ENCODE measurements around the gene SMIM30. TPM values are rescaled to one million over a fixed set of nuclear protein-coding genes. Genes with fewer than 3 reads are reported as not detected.
A peak's percentile ranks its signal among the peaks of the same experiment; 100 is the strongest.
"Not testable (repeated sequence)": the region's sequence is repeated elsewhere in the genome, so short reads cannot be mapped to it uniquely, and the experiment has no call there.

Gene SMIM30
- total RNA-seq, 1 donor from 2014 or later: 112 TPM

- H3K27me3 ChIP-seq: peaks cover 44% of the 10 kb centered on the region
- no peak overlapping the region for H3K4me2 ChIP-seq
- peak overlapping the region; percentile 92 for H3K4me3 Mint-ChIP-seq
- H2AFZ ChIP-seq (replicated peaks): peak overlapping the region; percentile 28
- H3K9ac ChIP-seq: no peak overlapping the region
- peaks cover 8% of the 10 kb centered on the region for H3K4me1 ChIP-seq
- no peak overlapping the region for H3K4me3 ChIP-seq
- DNase-seq (ENCODE audit: low spot score): no peak
- H3F3A ChIP-seq (ENCODE audit: low read depth): no peaks in the 10 kb centered on the region
- peaks cover 9% of the 10 kb centered on the region for H3K36me3 Mint-ChIP-seq
- TF ChIP-seq EZH2 (IDR thresholded peaks at IDR 0.05): no peak
- no peak for TF ChIP-seq EZH2phosphoT487 (IDR thresholded peaks at IDR 0.05)
- TF ChIP-seq CTCF (IDR thresholded peaks at IDR 0.05): no peak
- H3K9me3 ChIP-seq (ENCODE audit: low read depth): no peaks in the 10 kb centered on the region
- no peaks in the 10 kb centered on the region for H3K36me3 ChIP-seq
- H3K79me2 ChIP-seq (ENCODE audit: low read depth): peaks cover 15% of the 10 kb centered on the region
- H3K27ac Mint-ChIP-seq: no peak overlapping the region
- H3K4me1 Mint-ChIP-seq: peaks cover 15% of the 10 kb centered on the region
- H3K27ac ChIP-seq: no peak overlapping the region
- no peaks in the 10 kb centered on the region for H3K27me3 Mint-ChIP-seq (ENCODE audit: insufficient read depth, low read depth)
- no peaks in the 10 kb centered on the region for H3K9me3 Mint-ChIP-seq
- H4K20me1 ChIP-seq (ENCODE audit: low read depth): no peaks in the 10 kb centered on the region
Observed at GRCh38 chr7:113119429-113119828, 1.1 kb upstream of the SMIM30 start.

GRCh38 chr7:113117374-113117774, 980 bp downstream of the SMIM30 start:
- Histone ChIP-seq H3K79me2 (ENCODE audit: low read depth) (peaks cover 15% of the 10 kb centered on the region), H3K4me2 (peak overlapping the region; percentile 91), H3K27me3 (peaks cover 35% of the 10 kb centered on the region), H3K9ac (peak overlapping the region; percentile 59), H3K4me3 (peak overlapping the region; percentile 90)
- not testable (repeated sequence) for H3K36me3 ChIP-seq; H3K9me3 ChIP-seq (ENCODE audit: low read depth); H3F3A ChIP-seq (ENCODE audit: low read depth); H3K9me3 Mint-ChIP-seq; H3K4me1 ChIP-seq; H3K27me3 Mint-ChIP-seq (ENCODE audit: insufficient read depth, low read depth); DNase-seq (ENCODE audit: low spot score); H2AFZ ChIP-seq (replicated peaks); H3K27ac Mint-ChIP-seq; H4K20me1 ChIP-seq (ENCODE audit: low read depth); H3K27ac ChIP-seq
- peaks cover 15% of the 10 kb centered on the region for H3K4me1 Mint-ChIP-seq
- peak overlapping the region; percentile 92 for H3K4me3 Mint-ChIP-seq
- H3K36me3 Mint-ChIP-seq: peaks cover 10% of the 10 kb centered on the region

- Histone ChIP-seq H4K20me1 (ENCODE audit: low read depth) (no peaks in the 10 kb centered on the region), H3K9me3 (ENCODE audit: low read depth) (no peaks in the 10 kb centered on the region), H3K79me2 (ENCODE audit: low read depth) (peaks cover 15% of the 10 kb centered on the region), H3K36me3 (no peaks in the 10 kb centered on the region), H3K4me2 (no peak overlapping the region), H3K4me1 (peaks cover 8% of the 10 kb centered on the region), H3K9ac (no peak overlapping the region), H3F3A (ENCODE audit: low read depth) (no peaks in the 10 kb centered on the region), H3K27ac (no peak overlapping the region), H2AFZ (replicated peaks) (no peak overlapping the region), H3K4me3 (no peak overlapping the region), H3K27me3 (peaks cover 2% of the 10 kb centered on the region)
- Mint-ChIP-seq H3K27ac (no peak overlapping the region), H3K27me3 (ENCODE audit: insufficient read depth, low read depth) (no peaks in the 10 kb centered on the region), H3K4me3 (no peak overlapping the region), H3K36me3 (peaks cover 10% of the 10 kb centered on the region), H3K9me3 (no peaks in the 10 kb centered on the region), H3K4me1 (peaks cover 14% of the 10 kb centered on the region)
- DNase-seq (ENCODE audit: low spot score): peak; percentile 41
- no peak for TF ChIP-seq EZH2 (IDR thresholded peaks at IDR 0.05)
- TF ChIP-seq CTCF (IDR thresholded peaks at IDR 0.05): peak; percentile 45
Observed at GRCh38 chr7:113113912-113114311, 4.4 kb downstream of the SMIM30 start.

GRCh38 chr7:113109718-113110117, 8.6 kb downstream of the SMIM30 start:
- H3K36me3 ChIP-seq: no peaks in the 10 kb centered on the region
- no peaks in the 10 kb centered on the region for H3K27me3 Mint-ChIP-seq (ENCODE audit: insufficient read depth, low read depth)
- no peak overlapping the region for H3K27ac Mint-ChIP-seq

More at GRCh38 chr7:113109718-113110117, 8.6 kb downstream of the SMIM30 start:
- no peak for DNase-seq (ENCODE audit: low spot score)
- Histone ChIP-seq H3K9me3 (ENCODE audit: low read depth) (no peaks in the 10 kb centered on the region), H3K79me2 (ENCODE audit: low read depth) (no peaks in the 10 kb centered on the region), H3K27me3 (no peaks in the 10 kb centered on the region), H4K20me1 (ENCODE audit: low read depth) (no peaks in the 10 kb centered on the region), H3K4me1 (no peaks in the 10 kb centered on the region), H3K9ac (no peak overlapping the region), H3K4me2 (no peak overlapping the region), H3F3A (ENCODE audit: low read depth) (no peaks in the 10 kb centered on the region), H3K4me3 (no peak overlapping the region), H3K27ac (no peak overlapping the region), H2AFZ (replicated peaks) (no peak overlapping the region)
- H3K36me3 Mint-ChIP-seq: peaks cover 4% of the 10 kb centered on the region
- no peak overlapping the region for H3K4me3 Mint-ChIP-seq
- TF ChIP-seq EZH2phosphoT487 (IDR thresholded peaks at IDR 0.05): no peak
- no peak for TF ChIP-seq EZH2 (IDR thresholded peaks at IDR 0.05)
- TF ChIP-seq CTCF (IDR thresholded peaks at IDR 0.05): no peak
- no peaks in the 10 kb centered on the region for H3K4me1 Mint-ChIP-seq
- H3K9me3 Mint-ChIP-seq: no peaks in the 10 kb centered on the region

Data from neural progenitor cell (in vitro differentiated cells).